ENCODE results near the gene ANKRD63. TPM values are rescaled to one million over a fixed set of nuclear protein-coding genes. Genes with fewer than 3 reads are reported as not detected.

ANKRD63 gene
- total and polyA plus RNA-seq, 2 of the 13 experiments (the other 11 are each of a cell fraction or from before 2014, with no cell fraction given) = not detected

DNA sequence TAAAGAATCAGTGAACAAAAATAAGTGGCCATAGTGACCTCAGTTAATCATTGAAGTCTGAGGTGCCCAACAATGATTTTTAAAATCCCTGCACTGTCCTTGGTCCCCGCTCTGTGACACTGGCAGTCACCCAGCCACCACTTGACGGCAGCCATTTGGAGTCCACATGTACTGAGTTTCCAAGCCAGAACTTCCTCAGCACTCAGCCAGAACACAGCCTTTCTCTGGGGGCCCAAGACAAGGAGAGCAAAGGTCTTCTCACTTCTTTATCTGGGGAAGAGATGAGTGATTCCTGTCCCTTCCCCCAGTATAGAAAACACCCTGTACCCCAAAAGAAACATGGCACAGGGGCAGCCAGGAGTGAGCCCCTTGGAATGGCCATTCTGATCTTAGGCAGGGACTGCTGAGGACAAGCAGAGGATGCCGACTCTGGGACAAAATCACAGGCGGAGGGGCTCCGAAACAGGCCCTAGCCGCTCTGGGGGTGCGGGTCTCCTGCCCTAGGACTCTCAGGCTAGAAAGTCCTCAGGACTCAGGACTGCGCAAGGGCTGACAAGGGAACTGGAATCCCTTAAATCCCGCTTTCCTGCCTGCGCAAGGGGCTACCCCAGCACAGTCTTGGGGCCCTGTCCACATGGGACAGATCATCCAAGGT, 31.3 kb downstream of the ANKRD63 start:
- CTCF ChIA-PET (ENCODE audit: low intra/inter-chr PET ratio, low total read pairs) = interaction anchor here (1.6 kb wide), 1 partner anchor 23 kb away, joined by 5 read pairs; no protein-coding TSS in a partner anchor
- no peak for FAIRE-seq

DNA sequence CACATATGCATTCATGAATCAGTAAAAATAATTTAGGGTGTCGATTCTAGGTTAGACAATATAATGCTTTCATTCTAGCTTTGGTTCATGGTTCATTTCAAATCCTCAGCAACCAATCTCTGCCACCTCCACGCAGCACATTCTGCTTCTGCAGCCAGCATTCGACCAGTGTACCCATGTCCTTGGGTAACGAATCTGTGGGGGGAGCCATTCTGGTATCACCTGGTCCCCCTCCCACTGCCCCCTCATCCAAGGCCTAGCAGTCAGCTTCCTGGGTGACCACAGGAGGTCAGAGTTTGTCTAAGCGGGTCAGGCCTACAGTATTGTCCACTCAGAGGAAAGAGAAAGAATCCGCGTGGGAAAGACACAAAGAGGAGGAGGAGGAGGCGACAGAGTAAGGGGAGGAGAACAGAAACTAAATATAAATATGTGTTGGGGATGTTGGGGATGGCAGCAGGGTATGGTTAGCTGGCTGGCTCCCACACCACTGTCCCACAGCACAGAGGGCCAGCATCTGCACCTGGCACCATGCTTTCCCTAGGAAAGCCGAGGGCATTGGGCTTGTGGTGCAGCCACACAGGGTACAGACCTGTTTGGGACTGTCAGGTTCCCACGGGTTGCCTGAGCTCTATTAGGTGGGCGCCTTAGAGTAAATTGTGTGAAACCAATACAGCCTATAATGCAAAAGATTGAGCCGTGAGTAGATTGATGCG, 31.9 kb downstream of the ANKRD63 start:
- intact Hi-C loops (cut with micrococcal nuclease; ENCODE audit: unreplicated experiment) = no loop called here
- BruUV-seq (replicated peaks) = no TSS peak
- in situ Hi-C loops (cut with HindIII; ENCODE audit: extremely low pct_ligation_motif_present, low pct_unique_long_range_greater_than_20kb) = no loop called here
- ATAC-seq (no peak), DNase-seq (ENCODE audit: low spot score) (no peak), FAIRE-seq (no peak)
- no peak overlapping the region for H3K9ac ChIP-seq (ENCODE audit: insufficient read depth, low read depth, low read length)
- H4K20me1 ChIP-seq (ENCODE audit: insufficient read depth, low read length) = no peaks in the 10 kb centered on the region
- no peak overlapping the region for H3K4me3 ChIP-seq (replicated peaks in 1 of 3; ENCODE audit: insufficient read depth in 1 of 3, low read depth in 2 of 3, low read length in 3 of 3)
- H2AFZ ChIP-seq (ENCODE audit: low read length) = no peak overlapping the region
- ChIA-PET POLR2A (no interaction called here), CTCF (ENCODE audit: low intra/inter-chr PET ratio, low total read pairs) (interaction anchor here (2.0 kb wide), 1 partner anchor 24 kb away, joined by 5 read pairs; no protein-coding TSS in a partner anchor)
- no peaks in the 10 kb centered on the region for H3K79me2 ChIP-seq (ENCODE audit: insufficient read depth, low read length)
- peaks cover 21% of the 10 kb centered on the region for H3K4me1 ChIP-seq (ENCODE audit: insufficient read depth, low read length)
- no peaks in the 10 kb centered on the region for H3K9me3 ChIP-seq (ENCODE audit: low read length)
- no peak overlapping the region for H3K4me2 ChIP-seq (ENCODE audit: low read depth, low read length)
- no peak overlapping the region for H3K27ac ChIP-seq (ENCODE audit: extremely low read length, insufficient read depth, low read length)
- H3K36me3 ChIP-seq (replicated peaks in 1 of 2; ENCODE audit: control insufficient read depth in 1 of 2, insufficient read depth in 2 of 2, low read length in 2 of 2) = no peaks in the 10 kb centered on the region
- H3K27me3 ChIP-seq (ENCODE audit: control insufficient read depth in 1 of 2, insufficient read depth in 2 of 2, low read length in 2 of 2) = peaks cover 1 to 68% of the 10 kb centered on the region in 2 experiments; a peak in 4 of 5 replicates
- WGBS (ENCODE audit: low lambda C conversion rate) = 55% methylated on average over 12 of the region's 13 CpGs
- TF ChIP-seq, protein P1, sequence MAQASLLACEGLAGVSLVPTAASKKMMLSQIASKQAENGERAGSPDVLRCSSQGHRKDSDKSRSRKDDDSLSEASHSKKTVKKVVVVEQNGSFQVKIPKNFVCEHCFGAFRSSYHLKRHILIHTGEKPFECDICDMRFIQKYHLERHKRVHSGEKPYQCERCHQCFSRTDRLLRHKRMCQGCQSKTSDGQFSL (CRISPR knock-in tag; IDR thresholded peaks at IDR 0.05) = no peak
- TF ChIP-seq, protein P2, sequence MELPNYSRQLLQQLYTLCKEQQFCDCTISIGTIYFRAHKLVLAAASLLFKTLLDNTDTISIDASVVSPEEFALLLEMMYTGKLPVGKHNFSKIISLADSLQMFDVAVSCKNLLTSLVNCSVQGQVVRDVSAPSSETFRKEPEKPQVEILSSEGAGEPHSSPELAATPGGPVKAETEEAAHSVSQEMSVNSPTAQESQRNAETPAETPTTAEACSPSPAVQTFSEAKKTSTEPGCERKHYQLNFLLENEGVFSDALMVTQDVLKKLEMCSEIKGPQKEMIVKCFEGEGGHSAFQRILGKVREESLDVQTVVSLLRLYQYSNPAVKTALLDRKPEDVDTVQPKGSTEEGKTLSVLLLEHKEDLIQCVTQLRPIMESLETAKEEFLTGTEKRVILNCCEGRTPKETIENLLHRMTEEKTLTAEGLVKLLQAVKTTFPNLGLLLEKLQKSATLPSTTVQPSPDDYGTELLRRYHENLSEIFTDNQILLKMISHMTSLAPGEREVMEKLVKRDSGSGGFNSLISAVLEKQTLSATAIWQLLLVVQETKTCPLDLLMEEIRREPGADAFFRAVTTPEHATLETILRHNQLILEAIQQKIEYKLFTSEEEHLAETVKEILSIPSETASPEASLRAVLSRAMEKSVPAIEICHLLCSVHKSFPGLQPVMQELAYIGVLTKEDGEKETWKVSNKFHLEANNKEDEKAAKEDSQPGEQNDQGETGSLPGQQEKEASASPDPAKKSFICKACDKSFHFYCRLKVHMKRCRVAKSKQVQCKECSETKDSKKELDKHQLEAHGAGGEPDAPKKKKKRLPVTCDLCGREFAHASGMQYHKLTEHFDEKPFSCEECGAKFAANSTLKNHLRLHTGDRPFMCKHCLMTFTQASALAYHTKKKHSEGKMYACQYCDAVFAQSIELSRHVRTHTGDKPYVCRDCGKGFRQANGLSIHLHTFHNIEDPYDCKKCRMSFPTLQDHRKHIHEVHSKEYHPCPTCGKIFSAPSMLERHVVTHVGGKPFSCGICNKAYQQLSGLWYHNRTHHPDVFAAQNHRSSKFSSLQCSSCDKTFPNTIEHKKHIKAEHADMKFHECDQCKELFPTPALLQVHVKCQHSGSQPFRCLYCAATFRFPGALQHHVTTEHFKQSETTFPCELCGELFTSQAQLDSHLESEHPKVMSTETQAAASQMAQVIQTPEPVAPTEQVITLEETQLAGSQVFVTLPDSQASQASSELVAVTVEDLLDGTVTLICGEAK (IDR thresholded peaks at IDR 0.05) = no peak
- TF ChIP-seq, protein P2 (CRISPR knock-in tag; IDR thresholded peaks at IDR 0.05) = no peak

More for the DNA sequence above, 31.3 kb downstream of the ANKRD63 start:
- H3K36me3 ChIP-seq (replicated peaks in 1 of 2; ENCODE audit: control insufficient read depth in 1 of 2, insufficient read depth in 2 of 2, low read length in 2 of 2) = no peaks in the 10 kb centered on the region
- no peaks in the 10 kb centered on the region for H3K79me2 ChIP-seq (ENCODE audit: insufficient read depth, low read length)
- intact Hi-C loops (cut with micrococcal nuclease; ENCODE audit: unreplicated experiment) = no loop called here
- no peak overlapping the region for H3K9ac ChIP-seq (ENCODE audit: insufficient read depth, low read depth, low read length)
- DNase-seq (ENCODE audit: low spot score) = no peak
- no peak overlapping the region for H3K4me2 ChIP-seq (ENCODE audit: low read depth, low read length)
- POLR2A ChIA-PET = no interaction called here
- no peak overlapping the region for H3K27ac ChIP-seq (ENCODE audit: extremely low read length, insufficient read depth, low read length)
- H3K4me1 ChIP-seq (ENCODE audit: insufficient read depth, low read length) = peaks cover 22% of the 10 kb centered on the region
- WGBS (ENCODE audit: low lambda C conversion rate) = 47% methylated on average over 3 of the region's 10 CpGs
- no peak overlapping the region for H3K4me3 ChIP-seq (replicated peaks in 1 of 3; ENCODE audit: insufficient read depth in 1 of 3, low read depth in 2 of 3, low read length in 3 of 3)
- H2AFZ ChIP-seq (ENCODE audit: low read length) = no peak overlapping the region
- ATAC-seq = no peak
- no peaks in the 10 kb centered on the region for H4K20me1 ChIP-seq (ENCODE audit: insufficient read depth, low read length)
- BruUV-seq (replicated peaks) = no TSS peak
- in situ Hi-C loops (cut with HindIII; ENCODE audit: extremely low pct_ligation_motif_present, low pct_unique_long_range_greater_than_20kb) = no loop called here
- no peaks in the 10 kb centered on the region for H3K9me3 ChIP-seq (ENCODE audit: low read length)
- peaks cover 1 to 69% of the 10 kb centered on the region in 2 experiments; a peak in 4 of 5 replicates for H3K27me3 ChIP-seq (ENCODE audit: control insufficient read depth in 1 of 2, insufficient read depth in 2 of 2, low read length in 2 of 2)
- TF ChIP-seq SRSF4 (IDR thresholded peaks at IDR 0.05; ENCODE audit: low read depth, low read length, poor library complexity, severe bottlenecking) = no peak
